Fibroblast of lung (primary cell): ENCODE results near the gene ADAD1. TPM values are rescaled to one million over a fixed set of nuclear protein-coding genes. Genes with fewer than 3 reads are reported as not detected.

Experiments
- DNase-seq, 2 donors: peaks; one replicate each; pipeline versions ENCODE4 v3.0.0 to v3.0.0-alpha.2; 2010; ENCODE audit warnings: low read depth in 2 of 2
- H2AFZ ChIP-seq: 2 replicates; pipeline ENCODE4 v1.5.1; 2012; ENCODE audit warnings: low read length, control low read depth, inconsistent platforms
- H3K27ac ChIP-seq: 2 replicates; pipeline ENCODE4 v1.5.1; 2011; ENCODE audit warnings: low read length, control low read depth; ENCODE audit not compliant: insufficient read depth
- H3K27me3 ChIP-seq: 2 replicates; pipeline ENCODE4 v1.5.1; 2011; ENCODE audit warnings: mild to moderate bottlenecking, low read length; ENCODE audit not compliant: control insufficient read depth, insufficient read depth
- H3K36me3 ChIP-seq: 2 replicates; pipeline ENCODE4 v1.5.1; 2011; ENCODE audit warnings: low read length; ENCODE audit not compliant: control insufficient read depth, insufficient read depth
- H3K4me1 ChIP-seq: 2 replicates; pipeline ENCODE4 v1.5.1; 2011; ENCODE audit warnings: low read length; ENCODE audit not compliant: control insufficient read depth, insufficient read depth; ENCODE audit errors: extremely low read depth
- H3K4me2 ChIP-seq: 2 replicates; pipeline ENCODE4 v1.5.1; 2011; ENCODE audit warnings: low read length, control low read depth; ENCODE audit not compliant: insufficient read depth; ENCODE audit errors: extremely low read depth
- H3K4me3 ChIP-seq, 4 experiments: fragments of 200-600 bp in 1 of 4; sonication (generic) in 1 of 4; replicated peaks in 1 of 4; 2 replicates each; pipeline ENCODE4 v1.5.1; 2011 to 2016; ENCODE audit warnings: low read length in 4 of 4, low read depth in 3 of 4, mild to moderate bottlenecking in 3 of 4, control low read depth in 2 of 4, inconsistent platforms in 1 of 4, mixed read lengths in 1 of 4; ENCODE audit not compliant: insufficient read depth in 1 of 4; ENCODE audit errors: control extremely low read depth in 1 of 4
- H3K79me2 ChIP-seq: 2 replicates; pipeline ENCODE4 v1.5.1; 2012; ENCODE audit warnings: mild to moderate bottlenecking, low read length, inconsistent platforms; ENCODE audit not compliant: control insufficient read depth, insufficient read depth
- H3K9ac ChIP-seq: 2 replicates; pipeline ENCODE4 v1.5.1; 2011; ENCODE audit warnings: mild to moderate bottlenecking, low read length, control low read depth; ENCODE audit not compliant: insufficient read depth
- H3K9me3 ChIP-seq: 2 replicates; pipeline ENCODE4 v1.5.1; 2012; ENCODE audit warnings: low read depth, low read length; ENCODE audit not compliant: control insufficient read depth, insufficient read depth
- H4K20me1 ChIP-seq: 2 replicates; pipeline ENCODE4 v1.5.1; 2011; ENCODE audit warnings: low read length; ENCODE audit not compliant: control insufficient read depth, insufficient read depth; ENCODE audit errors: extremely low read depth
- EZH2 ChIP-seq: IDR thresholded peaks from 2 replicates; pipeline ENCODE4 v1.5.1; 2012; ENCODE audit warnings: low read length, control low read depth, mild to moderate bottlenecking; ENCODE audit errors: missing control alignments
- polyA plus RNA-seq, 2 donors: library from polyadenylated mRNA; depleted of rRNA in 1 of 2; stranded (reverse) in 1 of 2; unstranded in 1 of 2; fragments of >200 nt; gene quantifications; 2 replicates each; pipeline ENCODE4 v1.2.1, GENCODE V29; 2011 to 2012; ENCODE audit warnings: missing spikeins in 1 of 2
- total RNA-seq: library from RNA; depleted of rRNA; stranded (reverse); fragments of >200 nt; gene quantifications from 2 replicates; pipeline ENCODE4 v1.2.1, GENCODE V29; 2014
- TF ChIP-seq, protein P1 (sequence below), 2 donors: IDR thresholded peaks in 1 of 2; conservative IDR thresholded peaks in 1 of 2; 1 replicate in 1 of 2; 2 replicates in 1 of 2; pipeline ENCODE4 v1.5.1; 2011 to 2012; ENCODE audit warnings: low read length in 2 of 2, control low read depth in 1 of 2, inconsistent platforms in 1 of 2, low read depth in 1 of 2, mild to moderate bottlenecking in 1 of 2

The ADAD1 gene
- total and polyA plus RNA-seq, 2 donors (not counting 1 experiment from before 2014, with no cell fraction given), result not detected

- no peak for TF ChIP-seq EZH2
- TF ChIP-seq, protein P1, sequence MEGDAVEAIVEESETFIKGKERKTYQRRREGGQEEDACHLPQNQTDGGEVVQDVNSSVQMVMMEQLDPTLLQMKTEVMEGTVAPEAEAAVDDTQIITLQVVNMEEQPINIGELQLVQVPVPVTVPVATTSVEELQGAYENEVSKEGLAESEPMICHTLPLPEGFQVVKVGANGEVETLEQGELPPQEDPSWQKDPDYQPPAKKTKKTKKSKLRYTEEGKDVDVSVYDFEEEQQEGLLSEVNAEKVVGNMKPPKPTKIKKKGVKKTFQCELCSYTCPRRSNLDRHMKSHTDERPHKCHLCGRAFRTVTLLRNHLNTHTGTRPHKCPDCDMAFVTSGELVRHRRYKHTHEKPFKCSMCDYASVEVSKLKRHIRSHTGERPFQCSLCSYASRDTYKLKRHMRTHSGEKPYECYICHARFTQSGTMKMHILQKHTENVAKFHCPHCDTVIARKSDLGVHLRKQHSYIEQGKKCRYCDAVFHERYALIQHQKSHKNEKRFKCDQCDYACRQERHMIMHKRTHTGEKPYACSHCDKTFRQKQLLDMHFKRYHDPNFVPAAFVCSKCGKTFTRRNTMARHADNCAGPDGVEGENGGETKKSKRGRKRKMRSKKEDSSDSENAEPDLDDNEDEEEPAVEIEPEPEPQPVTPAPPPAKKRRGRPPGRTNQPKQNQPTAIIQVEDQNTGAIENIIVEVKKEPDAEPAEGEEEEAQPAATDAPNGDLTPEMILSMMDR (conservative IDR thresholded peaks at IDR 0.05 in 1 of 2, IDR thresholded peaks at IDR 0.05 in 1 of 2; ENCODE audit: low read depth in 1 of 2, low read length in 2 of 2), result no peak
- Histone ChIP-seq H3K36me3 (no peaks in the 10 kb centered on the region), H2AFZ (no peak overlapping the region), H3K79me2 (no peaks in the 10 kb centered on the region), H3K4me2 (no peak overlapping the region), H3K9me3 (no peaks in the 10 kb centered on the region), H3K9ac (no peak overlapping the region), H4K20me1 (no peaks in the 10 kb centered on the region), H3K4me3 (no peak overlapping the region), H3K27me3 (no peaks in the 10 kb centered on the region), H3K27ac (no peak overlapping the region), H3K4me1 (no peaks in the 10 kb centered on the region)
- DNase-seq, result no peak
Observed at GRCh38 chr4:122379239-122379638, 428 bp downstream of the ADAD1 start.

GRCh38 chr4:122383341-122383740 lies 4.5 kb downstream of the ADAD1 start:
- Histone ChIP-seq H3K79me2 (no peaks in the 10 kb centered on the region), H3K27ac (no peak overlapping the region), H3K9me3 (no peaks in the 10 kb centered on the region), H3K4me1 (no peaks in the 10 kb centered on the region), H3K36me3 (no peaks in the 10 kb centered on the region), H3K9ac (no peak overlapping the region), H3K27me3 (no peaks in the 10 kb centered on the region), H4K20me1 (no peaks in the 10 kb centered on the region), H3K4me2 (no peak overlapping the region), H2AFZ (no peak overlapping the region), H3K4me3 (no peak overlapping the region)
- DNase-seq, result no peak
- TF ChIP-seq EZH2, result no peak
- TF ChIP-seq, protein P1 (conservative IDR thresholded peaks at IDR 0.05 in 1 of 2, IDR thresholded peaks at IDR 0.05 in 1 of 2; ENCODE audit: low read depth in 1 of 2, low read length in 2 of 2), result no peak

DNA sequence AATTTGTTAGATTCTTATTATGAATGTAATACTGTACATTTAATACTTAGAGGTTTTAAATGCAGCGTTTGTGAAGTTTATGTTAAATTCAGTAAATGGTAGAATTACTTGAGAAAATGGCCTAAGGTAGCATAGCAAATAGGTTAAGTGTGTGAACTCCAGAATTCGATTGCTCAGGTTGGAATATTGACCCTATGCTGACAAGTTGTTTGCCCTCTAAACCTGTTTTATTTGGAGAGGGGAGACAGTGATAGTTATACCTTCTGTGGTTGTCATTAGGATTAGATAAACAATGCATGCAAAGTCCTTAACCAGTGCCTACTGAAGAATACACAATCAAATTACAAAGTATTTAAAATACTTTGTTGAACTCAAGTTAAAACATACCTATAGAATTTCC lies 5.4 kb downstream of the ADAD1 start:
- Histone ChIP-seq H3K4me2 (no peak overlapping the region), H2AFZ (no peak overlapping the region), H3K27ac (no peak overlapping the region), H4K20me1 (no peaks in the 10 kb centered on the region), H3K79me2 (no peaks in the 10 kb centered on the region), H3K9ac (no peak overlapping the region), H3K9me3 (no peaks in the 10 kb centered on the region), H3K4me3 (no peak overlapping the region), H3K4me1 (no peaks in the 10 kb centered on the region), H3K27me3 (no peaks in the 10 kb centered on the region), H3K36me3 (no peaks in the 10 kb centered on the region)
- DNase-seq, result no peak
- TF ChIP-seq, protein P1 (conservative IDR thresholded peaks at IDR 0.05 in 1 of 2, IDR thresholded peaks at IDR 0.05 in 1 of 2; ENCODE audit: low read depth in 1 of 2, low read length in 2 of 2), result no peak
- no peak for TF ChIP-seq EZH2
